Measurements from ENCODE around the gene SPSB1.
"Not testable (repeated sequence)": the region's sequence is repeated elsewhere in the genome, so short reads cannot be mapped to it uniquely, and the experiment has no call there.

SPSB1 gene

DNA sequence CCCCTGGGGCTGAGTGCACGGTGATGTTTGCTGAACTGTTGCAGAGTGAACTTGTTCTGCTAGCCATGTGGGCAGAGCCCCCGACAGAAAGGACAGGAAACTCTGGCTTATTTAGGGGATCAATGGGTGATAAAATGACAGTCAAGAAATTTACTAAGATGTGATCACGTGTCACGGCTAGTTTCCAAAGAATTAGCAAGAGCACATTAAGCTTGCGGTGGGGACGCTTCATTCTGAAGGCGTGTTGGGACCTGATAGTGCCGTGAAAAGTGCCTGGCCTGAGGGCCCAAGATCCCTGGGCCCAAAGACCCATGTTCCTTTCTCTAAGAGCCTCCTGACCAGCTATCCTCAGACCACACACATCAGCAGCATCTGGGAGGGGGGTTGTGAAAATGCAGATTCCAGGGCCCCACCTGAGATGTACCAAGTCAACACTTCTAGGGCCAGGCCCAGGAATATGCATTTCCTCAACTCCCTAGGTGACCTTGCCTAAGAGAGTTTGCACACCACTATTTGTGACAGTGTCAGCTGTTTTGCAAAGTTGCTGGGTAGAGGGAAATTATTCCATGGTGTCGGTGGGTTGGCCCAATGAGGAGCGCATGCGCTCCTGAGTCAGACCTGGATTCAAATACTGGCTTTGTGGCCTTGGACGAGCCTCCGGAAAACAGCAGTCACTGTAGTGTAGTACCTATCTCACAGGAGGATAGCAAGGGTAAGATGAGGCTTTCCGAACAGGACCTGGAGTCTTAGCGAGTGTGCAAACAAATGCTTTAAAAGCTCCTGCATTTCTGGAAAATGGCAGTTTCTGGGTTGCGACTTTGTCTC, 77.5 kb downstream of the SPSB1 start:
- DNase-seq = no peak

GRCh38 chr1:9371391-9371935, 78.8 kb downstream of the SPSB1 start:
- no peak for DNase-seq

- no peak for DNase-seq
Observed at GRCh38 chr1:9371951-9372350, 79.3 kb downstream of the SPSB1 start.

DNA sequence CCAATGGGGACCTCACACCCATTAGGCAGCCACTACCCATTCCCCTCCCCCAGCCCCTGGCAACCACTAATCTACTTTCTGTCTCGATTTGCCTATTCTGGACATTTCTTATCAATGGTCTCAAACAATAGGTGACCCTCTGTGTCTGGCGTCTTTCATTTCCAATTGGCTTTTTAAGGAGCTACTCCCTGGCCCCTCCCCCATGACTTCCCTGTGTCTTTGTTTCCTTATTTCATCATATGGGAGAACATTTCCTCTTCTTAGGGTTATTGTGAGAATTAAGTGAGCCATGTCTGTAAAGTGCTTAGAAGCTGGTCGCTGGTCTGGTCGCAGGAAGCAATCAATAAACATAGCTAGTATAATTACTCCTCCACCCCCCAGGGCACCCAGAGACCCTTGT, 80.9 kb downstream of the SPSB1 start:
- no peak for DNase-seq

GRCh38 chr1:9374748-9375341, 82.2 kb downstream of the SPSB1 start:
- no peak for DNase-seq

GRCh38 chr1:9375912-9376311, 83.2 kb downstream of the SPSB1 start:
- no peak for DNase-seq

GRCh38 chr1:9376430-9376829, 83.7 kb downstream of the SPSB1 start:
- no peak for DNase-seq

DNA sequence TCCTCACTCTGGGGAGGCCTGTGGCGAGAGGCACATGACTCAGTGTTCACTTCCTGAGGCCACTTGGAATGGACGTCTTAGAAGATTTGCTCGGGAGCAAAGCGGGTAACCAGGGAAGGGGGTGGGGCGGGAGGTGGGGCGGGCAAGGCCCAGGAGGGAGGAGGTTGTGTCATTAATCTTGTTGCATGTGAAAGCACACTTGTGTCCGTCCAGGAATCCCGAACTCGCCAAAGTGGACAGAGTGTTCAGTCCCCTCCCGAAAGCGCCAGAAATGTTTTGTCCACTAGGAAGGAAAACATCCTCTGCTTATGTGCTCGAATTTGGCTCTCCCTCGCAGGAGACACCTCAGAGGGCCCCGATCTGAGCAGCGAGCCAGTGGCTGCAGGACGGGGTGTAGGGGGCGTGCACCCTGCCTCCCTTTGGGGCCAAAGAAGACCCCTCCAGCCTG, 84.2 kb downstream of the SPSB1 start:
- DNase-seq = no peak

DNA sequence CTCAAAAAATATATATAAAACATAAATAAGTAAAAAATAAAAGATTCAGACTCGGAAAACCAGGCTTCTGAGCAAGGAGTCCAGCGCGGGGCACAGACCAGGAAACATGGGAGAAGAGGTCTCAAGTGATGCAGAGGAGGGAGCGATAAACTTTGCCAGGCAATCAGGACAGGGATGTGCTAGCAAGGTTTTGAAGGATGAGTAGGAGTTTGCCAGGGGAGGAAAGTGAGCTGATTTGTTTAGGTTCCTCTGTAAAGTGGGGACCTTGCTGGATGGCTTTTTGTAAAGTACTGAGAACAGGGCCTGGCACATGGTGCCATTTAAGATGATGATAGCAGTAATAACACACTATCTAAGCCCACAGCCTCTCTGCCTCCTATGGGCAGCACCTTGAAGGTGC, 86.1 kb downstream of the SPSB1 start:
- DNase-seq = no peak

- no peak for DNase-seq
Observed at GRCh38 chr1:9380711-9381110, 88.0 kb downstream of the SPSB1 start.

GRCh38 chr1:9382643-9383491, 90.2 kb downstream of the SPSB1 start:
- no peak for DNase-seq

GRCh38 chr1:9384128-9384527, 91.4 kb downstream of the SPSB1 start:
- DNase-seq = no peak

DNA sequence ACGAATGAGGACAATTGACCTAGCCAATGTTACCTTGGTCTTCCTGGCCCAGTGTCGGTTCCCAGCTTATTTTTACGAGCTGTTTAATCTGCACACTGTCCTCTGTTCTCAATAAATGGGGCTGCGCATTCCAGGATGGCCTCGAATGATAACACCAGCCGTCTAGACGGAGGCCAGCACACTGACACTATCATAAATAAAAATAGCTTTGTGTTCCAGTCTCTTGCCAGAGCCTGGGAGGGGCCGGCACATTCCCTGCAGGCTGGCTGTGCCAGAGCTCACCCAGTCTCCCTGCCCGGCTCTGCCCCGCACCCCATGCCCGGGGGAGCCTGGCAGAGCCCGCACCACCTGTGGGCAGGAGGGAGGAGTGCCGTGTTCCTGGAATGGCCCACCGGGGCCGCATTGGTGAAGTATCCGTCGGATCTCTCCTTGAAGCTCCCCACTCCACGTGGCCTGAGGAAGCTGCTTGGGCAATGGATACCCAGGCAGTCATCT, 92.1 kb downstream of the SPSB1 start:
- no peak for DNase-seq

- not testable (repeated sequence) for DNase-seq
Observed at GRCh38 chr1:9385392-9385791, 92.7 kb downstream of the SPSB1 start.

DNA sequence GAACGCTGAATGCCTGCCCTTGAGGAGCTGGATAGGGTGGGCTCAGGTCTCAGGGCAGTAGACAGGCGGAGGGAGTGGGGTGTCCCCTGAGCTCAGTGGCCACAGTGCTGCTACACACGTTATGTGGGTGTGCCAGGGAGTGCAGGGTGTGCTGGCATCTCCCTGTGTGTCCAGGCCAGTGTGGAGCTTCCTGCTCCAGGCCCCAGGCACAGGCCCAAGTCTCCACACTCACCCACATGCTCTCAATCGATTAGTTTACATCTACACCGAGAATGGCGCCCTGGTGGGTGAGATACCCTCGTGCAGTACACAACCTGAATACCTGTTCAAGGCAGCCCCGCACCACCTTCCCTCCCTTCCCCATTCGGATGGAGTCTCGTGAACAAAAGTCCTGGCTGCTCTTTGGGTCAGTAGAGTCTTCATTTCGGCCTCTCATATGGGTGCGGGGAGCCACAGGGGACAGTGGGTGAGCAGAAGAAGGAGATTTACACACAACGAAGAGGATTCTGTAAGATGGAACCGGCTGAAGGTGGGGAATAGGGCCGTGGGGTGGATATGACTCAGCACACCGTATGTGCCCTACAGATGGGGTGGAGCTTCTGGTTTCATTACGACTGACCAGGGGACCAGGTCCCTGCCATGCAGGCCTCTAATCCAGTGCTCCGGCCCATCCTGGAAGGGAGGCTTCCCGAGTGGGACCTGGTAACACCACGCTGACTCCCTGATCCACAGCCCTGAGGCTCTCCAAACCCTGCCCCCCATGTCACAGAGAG, 93.3 kb downstream of the SPSB1 start:
- no peak for DNase-seq

DNA sequence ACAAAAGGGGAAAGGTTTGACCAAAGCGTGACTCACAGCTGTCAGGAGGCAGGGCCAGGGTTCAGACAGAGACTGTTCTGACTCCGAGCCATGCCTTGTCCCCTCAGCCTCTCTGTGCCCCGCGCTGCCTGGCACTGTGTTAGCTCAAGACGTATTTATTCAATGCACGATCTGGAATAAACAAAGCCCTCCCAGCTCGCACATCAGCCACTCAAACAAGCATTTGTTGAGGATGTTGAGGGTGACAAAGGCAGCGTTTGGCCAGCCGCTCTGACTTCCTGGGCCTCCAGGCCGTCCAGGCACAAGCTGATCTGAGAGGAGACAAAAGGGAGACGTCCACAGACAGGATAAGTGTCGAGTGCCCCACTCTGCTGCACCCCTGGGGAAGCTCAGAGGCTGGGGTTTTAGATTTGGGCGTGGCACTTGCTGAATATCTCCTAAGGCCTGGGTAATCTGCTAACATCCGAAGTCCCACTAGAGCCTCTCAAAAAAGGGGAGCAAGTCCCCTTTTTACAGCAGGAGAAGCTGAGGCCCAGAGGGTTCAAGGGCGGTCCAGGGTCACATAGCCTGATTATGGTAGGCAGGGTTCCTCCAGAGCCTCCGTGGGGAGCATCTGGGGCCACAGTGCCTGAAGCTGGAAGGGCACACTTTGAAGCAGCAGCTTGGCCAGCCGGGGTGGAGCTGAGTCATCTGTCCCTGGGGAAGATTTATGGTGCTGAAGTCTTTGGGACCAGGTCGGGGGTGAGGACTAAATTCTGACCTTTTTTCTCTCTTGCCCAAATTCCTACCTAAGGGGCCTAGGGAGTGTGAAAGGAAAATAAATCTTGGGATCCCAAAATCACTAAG, 95.9 kb downstream of the SPSB1 start:
- no peak for DNase-seq

DNA sequence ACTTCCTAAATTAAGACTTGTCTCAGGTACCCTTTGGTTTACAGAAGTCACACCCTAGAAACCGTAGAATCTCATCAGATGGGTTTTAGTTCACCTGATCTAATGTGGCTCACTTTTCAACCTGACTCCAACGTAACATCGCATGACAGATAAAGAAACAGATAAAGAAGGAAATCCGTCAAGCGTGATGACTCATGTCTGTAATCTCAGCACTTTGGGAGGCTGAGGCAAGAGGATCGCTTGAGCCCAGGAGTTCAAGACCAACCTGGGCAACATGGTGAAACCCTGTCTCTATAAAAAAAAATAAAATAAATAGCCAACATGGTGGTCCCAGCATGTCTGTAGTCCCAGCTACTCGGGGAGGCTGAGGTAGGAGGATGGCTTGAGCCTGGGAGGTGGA, 97.3 kb downstream of the SPSB1 start:
- no peak for DNase-seq

DNA sequence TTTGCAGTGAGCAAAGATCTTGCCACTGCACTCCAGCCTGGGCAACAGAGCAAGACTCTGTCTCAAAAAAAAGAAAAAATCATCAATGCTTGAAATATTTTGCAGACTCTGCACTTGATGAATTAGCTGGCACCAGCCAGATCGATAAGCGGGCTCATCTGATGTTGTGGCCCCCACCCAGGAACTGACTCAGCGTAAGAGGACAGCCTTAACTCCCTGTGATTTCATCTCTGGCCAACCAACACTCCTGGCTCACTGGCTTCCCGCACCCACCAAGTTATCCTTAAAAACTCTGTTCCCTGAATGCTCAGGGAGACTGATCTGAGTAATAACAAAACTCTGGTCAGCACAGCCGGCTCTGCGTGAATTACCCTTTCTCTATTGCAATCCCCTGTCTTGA, 98.9 kb downstream of the SPSB1 start:
- no peak for DNase-seq

DNA sequence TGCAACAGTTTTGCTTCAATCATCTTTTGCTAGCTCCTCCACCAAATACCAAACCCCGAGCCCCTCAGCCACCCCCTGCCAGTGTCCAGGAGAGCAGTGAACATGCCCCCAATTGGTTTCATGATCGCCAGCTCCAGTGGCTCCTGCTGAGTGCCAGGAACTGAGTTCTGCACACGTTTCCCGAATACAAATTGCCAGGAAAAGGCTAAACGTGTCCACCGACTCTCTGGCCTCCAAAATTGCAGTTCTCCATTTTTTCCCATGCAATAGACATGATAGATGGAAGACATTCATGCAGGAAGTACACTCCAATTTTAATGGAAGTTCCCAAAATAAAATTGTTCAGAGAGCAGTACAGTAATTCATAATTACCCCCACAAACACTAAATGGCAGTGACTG, 101.3 kb downstream of the SPSB1 start:
- no peak for DNase-seq

DNA sequence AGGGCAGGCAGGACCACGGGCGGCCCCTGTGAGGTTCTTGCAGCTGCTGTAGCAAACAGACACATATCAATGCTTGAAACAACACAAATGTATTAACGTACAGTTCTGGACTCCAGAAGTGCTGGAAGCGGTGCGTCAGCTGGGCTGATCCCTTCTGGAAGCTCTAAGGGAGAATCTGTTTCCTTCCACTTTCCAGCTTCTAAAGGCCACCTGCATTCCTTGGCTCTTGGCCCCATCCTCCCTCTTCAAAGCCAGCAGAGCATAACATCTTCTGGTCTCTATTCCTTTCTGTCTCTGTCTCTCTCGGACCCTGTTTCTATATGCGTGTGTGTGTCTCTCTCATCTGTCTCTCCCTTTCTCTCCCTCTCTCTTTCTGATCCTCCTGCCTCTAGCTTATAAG, 102.3 kb downstream of the SPSB1 start:
- no peak for DNase-seq

DNA sequence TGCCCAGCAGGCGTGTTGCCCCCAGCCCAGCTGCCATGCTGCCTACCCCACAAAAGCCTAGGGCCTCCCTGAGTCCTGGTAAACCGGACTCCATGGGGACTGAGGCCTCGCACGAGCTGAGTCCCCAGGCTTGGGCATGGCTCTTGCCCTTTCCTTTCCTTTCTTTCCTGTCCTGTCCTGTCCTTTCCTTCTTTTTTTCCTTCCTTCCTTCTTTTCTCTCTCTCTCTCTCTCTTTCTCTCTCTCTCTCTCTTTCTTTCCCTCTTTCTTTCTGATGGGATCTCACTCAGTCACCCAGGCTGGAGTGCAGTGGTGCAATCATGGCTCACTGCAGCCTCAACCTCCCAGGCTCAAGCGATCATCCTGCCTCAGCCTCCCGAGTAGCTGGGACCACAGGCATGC, 104.4 kb downstream of the SPSB1 start:
- no peak for DNase-seq

Data from NCI-H187 treated with DMSO at 0.1 percent for 48 hours (cell line).